NCI-H2227 treated with DMSO at 0.1 percent for 48 hours (cell line): ENCODE measurements around the gene FIGNL2.
"Not testable (repeated sequence)": the region's sequence is repeated elsewhere in the genome, so short reads cannot be mapped to it uniquely, and the experiment has no call there.

Experiments
- DNase-seq: peaks from one replicate; lab custom pipeline; 2025; lab: John Stamatoyannopoulos, UW

Gene FIGNL2

GRCh38 chr12:51848326-51848727 is at the start of gene FIGNL2:
Gene FIGNL2, minus strand, starts transcription at chr12:51848718. Its CDS starts 26,305 bp downstream, at chr12:51822413.
- DNase-seq = no peak

GRCh38 chr12:51897181-51897580 is 48.7 kb upstream of the FIGNL2 start:
- DNase-seq = no peak

GRCh38 chr12:51896236-51896635 is 47.7 kb upstream of the FIGNL2 start:
- DNase-seq = no peak

- DNase-seq = no peak
Observed at GRCh38 chr12:51895378-51896135, 47.0 kb upstream of the FIGNL2 start.

GRCh38 chr12:51893786-51894185 is 45.3 kb upstream of the FIGNL2 start:
- no peak for DNase-seq

GRCh38 chr12:51891843-51892242 is 43.3 kb upstream of the FIGNL2 start:
- no peak for DNase-seq

GRCh38 chr12:51890511-51891171 is 42.1 kb upstream of the FIGNL2 start:
- DNase-seq = no peak

- DNase-seq = no peak
Observed at GRCh38 chr12:51890133-51890464, 41.6 kb upstream of the FIGNL2 start.

- DNase-seq = no peak
Observed at GRCh38 chr12:51889216-51890132, 41.0 kb upstream of the FIGNL2 start.

GRCh38 chr12:51888316-51889215 is 40.0 kb upstream of the FIGNL2 start:
- DNase-seq = no peak

GRCh38 chr12:51887476-51888315 is 39.2 kb upstream of the FIGNL2 start, which contains the start of gene ANKRD33:
Gene ANKRD33, plus strand, starts transcription at chr12:51888103. Its CDS starts 84 bp downstream, at chr12:51888187.
- DNase-seq = no peak

- DNase-seq = no peak
Observed at GRCh38 chr12:51886021-51886710, 37.6 kb upstream of the FIGNL2 start.

- not testable (repeated sequence) for DNase-seq
Observed at GRCh38 chr12:51885294-51886020, 36.9 kb upstream of the FIGNL2 start.

- no peak for DNase-seq
Observed at GRCh38 chr12:51884676-51885229, 36.2 kb upstream of the FIGNL2 start.

GRCh38 chr12:51883998-51884675 is 35.6 kb upstream of the FIGNL2 start:
- DNase-seq = no peak

GRCh38 chr12:51883295-51883694 is 34.8 kb upstream of the FIGNL2 start:
- DNase-seq = no peak

- DNase-seq = no peak
Observed at GRCh38 chr12:51879102-51879501, 30.6 kb upstream of the FIGNL2 start.

GRCh38 chr12:51874486-51874885 is 26.0 kb upstream of the FIGNL2 start:
- no peak for DNase-seq
